OCI-LY1 (cell line): Measurements from ENCODE around the gene CCDC66.

ENCODE experiments used
- H2AFZ ChIP-seq: fragments of 200-600 bp; sonication (generic), shearing (Covaris generic); 2 replicates; pipeline ENCODE4 v1.6.0; 2014; ENCODE audit warnings: antibody characterized with exemption, mild to moderate bottlenecking, low read length
- H3F3A ChIP-seq: fragments of 200-600 bp; sonication (generic), shearing (Covaris generic); 2 replicates; pipeline ENCODE4 v1.6.0; 2014; ENCODE audit warnings: mild to moderate bottlenecking, antibody characterized with exemption, low read length, moderate library complexity; ENCODE audit not compliant: insufficient read depth
- H3K27ac ChIP-seq: fragments of 200-600 bp; sonication (generic); 2 replicates; pipeline ENCODE4 v1.5.1; 2014; ENCODE audit warnings: low read length, mixed run types, mild to moderate bottlenecking, low read depth; ENCODE audit not compliant: poor library complexity, severe bottlenecking
- H3K27me3 ChIP-seq: fragments of 200-600 bp; sonication (generic); 2 replicates; pipeline ENCODE4 v1.6.0; 2014; ENCODE audit warnings: antibody characterized with exemption, mild to moderate bottlenecking, low read length, moderate library complexity; ENCODE audit not compliant: insufficient read depth
- H3K36me3 ChIP-seq: fragments of 200-600 bp; sonication (generic); 2 replicates; pipeline ENCODE4 v1.6.1; 2014; ENCODE audit warnings: mild to moderate bottlenecking, antibody characterized with exemption, low read length, moderate library complexity, mixed read lengths; ENCODE audit not compliant: insufficient read depth
- H3K4me1 ChIP-seq: fragments of 200-600 bp; sonication (generic); 2 replicates; pipeline ENCODE4 v1.5.1; 2014; ENCODE audit warnings: mild to moderate bottlenecking, low read length, moderate library complexity; ENCODE audit not compliant: insufficient read depth, severe bottlenecking
- H3K4me2 ChIP-seq: fragments of 200-600 bp; sonication (generic), shearing (Covaris generic); 2 replicates; pipeline ENCODE4 v1.6.1; 2014; ENCODE audit warnings: low read length
- H3K4me3 ChIP-seq: fragments of 200-600 bp; sonication (generic); 2 replicates; pipeline ENCODE4 v1.5.1; 2014; ENCODE audit warnings: low read length, low read depth, mild to moderate bottlenecking, mixed read lengths; ENCODE audit not compliant: poor library complexity, severe bottlenecking
- H3K79me2 ChIP-seq: fragments of 200-600 bp; shearing (Covaris generic); 2 replicates; pipeline ENCODE4 v1.6.1; 2016; ENCODE audit warnings: mixed run types, low read length, mixed read lengths; ENCODE audit not compliant: insufficient read depth
- H3K9ac ChIP-seq: fragments of 200-600 bp; sonication (generic), shearing (Covaris generic); 2 replicates; pipeline ENCODE4 v1.6.1; 2014; ENCODE audit warnings: mild to moderate bottlenecking, low read length, mixed read lengths
- H3K9me2 ChIP-seq: fragments of 200-600 bp; sonication (generic), shearing (Covaris generic); 2 replicates; pipeline ENCODE4 v1.6.1; 2014; ENCODE audit warnings: low read depth, mild to moderate bottlenecking, low read length, mixed read lengths
- H3K9me3 ChIP-seq: fragments of 200-600 bp; shearing (Covaris generic); 2 replicates; pipeline ENCODE4 v1.6.1; 2014; ENCODE audit warnings: low read length, mixed read lengths
- H4K20me1 ChIP-seq: fragments of 200-600 bp; sonication (generic), shearing (Covaris generic); 2 replicates; pipeline ENCODE4 v1.6.0; 2016; ENCODE audit warnings: mild to moderate bottlenecking, low read length; ENCODE audit not compliant: insufficient read depth
- EZH2 ChIP-seq: fragments of 200-600 bp; sonication (generic), shearing (Covaris generic); IDR thresholded peaks from 2 replicates; pipeline ENCODE4 v1.8.0; 2017; ENCODE audit warnings: borderline replicate concordance, mixed run types, mild to moderate bottlenecking, antibody characterized with exemption, low read length, moderate library complexity, mixed read lengths
- TF ChIP-seq, protein P1 (sequence below): fragments of 200-600 bp; sonication (generic), shearing (Covaris generic); IDR thresholded peaks from 2 replicates; pipeline ENCODE4 v1.5.1; 2017; ENCODE audit warnings: mild to moderate bottlenecking, antibody characterized with exemption, low read length, moderate library complexity, mixed read lengths

CCDC66 gene

DNA sequence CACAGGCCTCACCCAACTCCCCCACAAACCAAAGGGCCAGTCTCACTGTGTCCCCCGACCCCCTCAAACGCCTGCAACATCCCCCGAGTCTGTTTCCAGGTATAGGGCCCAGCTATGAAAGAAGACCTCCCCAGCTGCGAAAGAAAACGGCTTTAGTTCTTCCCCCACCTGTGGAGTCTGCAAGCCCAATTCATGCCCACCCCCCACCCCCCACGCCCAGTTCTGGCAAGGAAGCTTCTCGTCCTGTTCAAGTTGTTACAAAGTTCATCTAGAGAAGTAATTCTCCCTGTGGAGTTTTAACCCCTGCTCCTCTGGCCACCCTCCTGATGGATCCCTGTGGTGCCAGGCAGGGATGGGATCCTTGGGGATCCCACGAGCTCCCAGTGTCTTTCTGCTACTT is 54.4 kb downstream of the CCDC66 start:
- peaks cover 23% of the 10 kb centered on the region for H3K36me3 ChIP-seq
- no peak overlapping the region for H3K9ac ChIP-seq
- H3K4me1 ChIP-seq: no peaks in the 10 kb centered on the region
- no peak overlapping the region for H3K4me3 ChIP-seq
- no peaks in the 10 kb centered on the region for H3K79me2 ChIP-seq
- TF ChIP-seq, protein P1, sequence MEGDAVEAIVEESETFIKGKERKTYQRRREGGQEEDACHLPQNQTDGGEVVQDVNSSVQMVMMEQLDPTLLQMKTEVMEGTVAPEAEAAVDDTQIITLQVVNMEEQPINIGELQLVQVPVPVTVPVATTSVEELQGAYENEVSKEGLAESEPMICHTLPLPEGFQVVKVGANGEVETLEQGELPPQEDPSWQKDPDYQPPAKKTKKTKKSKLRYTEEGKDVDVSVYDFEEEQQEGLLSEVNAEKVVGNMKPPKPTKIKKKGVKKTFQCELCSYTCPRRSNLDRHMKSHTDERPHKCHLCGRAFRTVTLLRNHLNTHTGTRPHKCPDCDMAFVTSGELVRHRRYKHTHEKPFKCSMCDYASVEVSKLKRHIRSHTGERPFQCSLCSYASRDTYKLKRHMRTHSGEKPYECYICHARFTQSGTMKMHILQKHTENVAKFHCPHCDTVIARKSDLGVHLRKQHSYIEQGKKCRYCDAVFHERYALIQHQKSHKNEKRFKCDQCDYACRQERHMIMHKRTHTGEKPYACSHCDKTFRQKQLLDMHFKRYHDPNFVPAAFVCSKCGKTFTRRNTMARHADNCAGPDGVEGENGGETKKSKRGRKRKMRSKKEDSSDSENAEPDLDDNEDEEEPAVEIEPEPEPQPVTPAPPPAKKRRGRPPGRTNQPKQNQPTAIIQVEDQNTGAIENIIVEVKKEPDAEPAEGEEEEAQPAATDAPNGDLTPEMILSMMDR: no peak
- TF ChIP-seq EZH2: no peak
- H3K4me2 ChIP-seq: no peak overlapping the region
- no peaks in the 10 kb centered on the region for H3K9me3 ChIP-seq
- H4K20me1 ChIP-seq: no peaks in the 10 kb centered on the region
- H2AFZ ChIP-seq: no peak overlapping the region
- H3K27me3 ChIP-seq: no peaks in the 10 kb centered on the region
- H3K27ac ChIP-seq: no peak overlapping the region
- no peaks in the 10 kb centered on the region for H3K9me2 ChIP-seq
- no peaks in the 10 kb centered on the region for H3F3A ChIP-seq

DNA sequence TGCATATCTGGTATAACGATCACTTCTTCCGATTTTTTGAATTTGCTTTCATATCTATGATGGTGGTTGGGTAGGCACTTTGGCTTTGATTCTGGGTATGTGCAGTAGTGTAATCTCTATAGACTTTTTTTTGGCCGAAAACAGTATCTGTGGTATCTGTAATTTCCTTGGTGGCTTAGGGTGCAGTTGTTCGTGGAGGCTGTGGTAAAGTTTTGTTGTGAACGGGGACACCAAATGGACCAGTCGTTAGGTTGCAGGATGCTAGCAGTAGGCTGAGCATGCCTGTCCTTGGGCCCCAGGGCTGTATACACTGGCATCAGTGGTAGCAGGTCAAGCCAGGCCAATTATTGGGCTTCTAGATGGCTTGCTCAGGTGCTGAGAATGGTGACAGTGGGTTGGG is 55.2 kb downstream of the CCDC66 start:
- Histone ChIP-seq H3K27me3 (no peaks in the 10 kb centered on the region), H4K20me1 (no peaks in the 10 kb centered on the region), H3K9ac (no peak overlapping the region), H3K9me2 (no peaks in the 10 kb centered on the region), H3K4me1 (no peaks in the 10 kb centered on the region), H3K4me3 (no peak overlapping the region), H3K9me3 (no peaks in the 10 kb centered on the region), H3F3A (no peaks in the 10 kb centered on the region), H3K27ac (no peak overlapping the region), H3K79me2 (no peaks in the 10 kb centered on the region), H3K4me2 (no peak overlapping the region), H2AFZ (no peak overlapping the region), H3K36me3 (peaks cover 28% of the 10 kb centered on the region)
- TF ChIP-seq EZH2: no peak

DNA sequence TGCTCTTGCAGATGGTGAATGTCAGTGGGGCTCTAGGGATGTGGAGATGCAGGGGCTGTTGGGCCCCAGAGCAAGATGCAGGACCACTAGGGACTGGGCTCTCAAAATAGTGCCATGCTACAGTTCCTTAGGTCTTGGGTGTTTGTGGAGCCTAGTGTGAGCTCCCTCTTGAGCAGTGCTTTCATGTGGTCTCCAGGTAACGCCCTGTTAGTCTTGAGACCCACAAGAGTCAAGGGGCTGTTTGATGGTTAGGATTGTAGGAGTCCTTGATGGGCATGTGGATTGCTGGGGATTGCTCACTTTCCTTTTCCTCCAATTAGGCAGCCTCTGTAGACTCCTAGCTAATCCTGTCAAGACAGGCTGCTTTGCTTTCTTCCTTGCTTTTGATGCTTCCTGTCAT is 56.0 kb downstream of the CCDC66 start:
- TF ChIP-seq EZH2: no peak
- TF ChIP-seq, protein P1: no peak
- Histone ChIP-seq H4K20me1 (no peaks in the 10 kb centered on the region), H3K9me2 (no peaks in the 10 kb centered on the region), H3K4me1 (no peaks in the 10 kb centered on the region), H3F3A (no peaks in the 10 kb centered on the region), H3K79me2 (no peaks in the 10 kb centered on the region), H3K27me3 (no peaks in the 10 kb centered on the region), H3K4me2 (no peak overlapping the region), H3K27ac (no peak overlapping the region), H3K9me3 (no peaks in the 10 kb centered on the region), H2AFZ (no peak overlapping the region), H3K4me3 (no peak overlapping the region), H3K36me3 (peaks cover 37% of the 10 kb centered on the region), H3K9ac (no peak overlapping the region)

DNA sequence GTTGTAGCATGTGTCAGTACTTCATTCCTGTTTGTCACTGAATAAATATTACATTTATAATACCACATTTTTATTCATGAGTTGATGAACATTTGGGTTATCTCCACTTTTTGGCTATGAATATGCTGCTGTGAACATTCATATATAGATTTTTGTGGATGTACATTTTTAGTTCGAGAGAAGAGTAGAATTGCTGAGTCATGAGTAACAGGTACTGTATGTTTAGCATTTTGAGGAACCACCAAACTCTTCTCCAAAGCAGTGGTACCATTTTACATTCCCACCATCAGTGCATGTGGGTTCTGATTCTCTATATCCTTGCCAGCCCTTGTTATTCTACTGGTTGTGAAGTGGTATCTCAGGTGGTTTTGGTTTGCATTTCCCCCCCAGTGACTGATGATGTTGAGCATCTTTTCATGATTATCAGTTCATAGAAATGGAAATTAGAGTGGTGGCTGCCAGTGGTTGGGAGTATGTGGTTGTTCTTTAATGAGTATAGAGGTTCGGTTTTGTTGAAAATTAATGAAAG is 59.6 kb downstream of the CCDC66 start:
- no peaks in the 10 kb centered on the region for H3K9me3 ChIP-seq
- TF ChIP-seq, protein P1: no peak
- TF ChIP-seq EZH2: no peak
- H2AFZ ChIP-seq: no peak overlapping the region
- no peak overlapping the region for H3K4me2 ChIP-seq
- H3K79me2 ChIP-seq: no peaks in the 10 kb centered on the region
- no peak overlapping the region for H3K4me3 ChIP-seq
- H3K36me3 ChIP-seq: peaks cover 72% of the 10 kb centered on the region
- no peaks in the 10 kb centered on the region for H3K27me3 ChIP-seq
- no peaks in the 10 kb centered on the region for H4K20me1 ChIP-seq
- H3K9me2 ChIP-seq: no peaks in the 10 kb centered on the region
- no peaks in the 10 kb centered on the region for H3F3A ChIP-seq
- H3K4me1 ChIP-seq: no peaks in the 10 kb centered on the region
- H3K27ac ChIP-seq: no peak overlapping the region
- no peak overlapping the region for H3K9ac ChIP-seq
